Measurements from ENCODE around the gene TNPO3. TPM values are rescaled to one million over a fixed set of nuclear protein-coding genes. Genes with fewer than 3 reads are reported as not detected.
"Not testable (repeated sequence)": the region's sequence is repeated elsewhere in the genome, so short reads cannot be mapped to it uniquely, and the experiment has no call there.

The TNPO3 gene
- polyA plus RNA-seq, 3 donors = 44.7 to 49.3 (median 46.7) TPM

- DNase-seq = no peak
Observed at GRCh38 chr7:128924707-128925588, 130.0 kb downstream of the TNPO3 start.

GRCh38 chr7:128923411-128923800, 131.5 kb downstream of the TNPO3 start:
- no peak for DNase-seq

- DNase-seq = no peak
Observed at GRCh38 chr7:128922496-128923410, 132.2 kb downstream of the TNPO3 start.

GRCh38 chr7:128921866-128922440, 133.0 kb downstream of the TNPO3 start:
- no peak for DNase-seq

GRCh38 chr7:128920913-128921582, 133.9 kb downstream of the TNPO3 start:
- DNase-seq = no peak

GRCh38 chr7:128919881-128920799, 134.8 kb downstream of the TNPO3 start:
- DNase-seq = no peak

- DNase-seq = no peak
Observed at GRCh38 chr7:128919241-128919640, 135.7 kb downstream of the TNPO3 start.

GRCh38 chr7:128918016-128918665, 136.8 kb downstream of the TNPO3 start:
- DNase-seq = no peak

- no peak for DNase-seq
Observed at GRCh38 chr7:128917122-128917521, 137.8 kb downstream of the TNPO3 start.

- no peak for DNase-seq
Observed at GRCh38 chr7:128916643-128916915, 138.3 kb downstream of the TNPO3 start.

GRCh38 chr7:128915841-128916642, 138.9 kb downstream of the TNPO3 start:
- no peak for DNase-seq

- DNase-seq = no peak
Observed at GRCh38 chr7:128915271-128915819, 139.6 kb downstream of the TNPO3 start.

GRCh38 chr7:128914566-128915151, 140.3 kb downstream of the TNPO3 start:
- no peak for DNase-seq

- DNase-seq = no peak
Observed at GRCh38 chr7:128913870-128914565, 140.9 kb downstream of the TNPO3 start.

GRCh38 chr7:128912709-128913495, 142.0 kb downstream of the TNPO3 start:
- not testable (repeated sequence) for DNase-seq

- DNase-seq = no peak
Observed at GRCh38 chr7:128912281-128912680, 142.6 kb downstream of the TNPO3 start.

GRCh38 chr7:128911423-128912031, 143.4 kb downstream of the TNPO3 start:
- peak; percentile 73 for DNase-seq
